ENCODE results near the gene MRAP. TPM values are rescaled to one million over a fixed set of nuclear protein-coding genes. Genes with fewer than 3 reads are reported as not detected.
"Not testable (repeated sequence)": the region's sequence is repeated elsewhere in the genome, so short reads cannot be mapped to it uniquely, and the experiment has no call there.

Gene MRAP
- total and polyA plus RNA-seq, 2 donors from 2014 or later: not detected

- intact Hi-C loops (cut with DNase I): no loop called here
- DNase-seq: peak in 4 of 5 donors; percentile 83 to 95 (median 89)
- Histone ChIP-seq H3K36me3 (ENCODE audit: control insufficient read depth in 2 of 3, insufficient read depth in 3 of 3, low read length in 3 of 3) (no peaks in the 10 kb centered on the region), H3K27me3 (ENCODE audit: control insufficient read depth, insufficient read depth, low read length) (no peaks in the 10 kb centered on the region), H3K27ac (ENCODE audit: low read depth in 2 of 2, low read length in 2 of 2) (no peak overlapping the region), H3K4me1 (ENCODE audit: control insufficient read depth in 2 of 3, insufficient read depth in 2 of 3, low read depth in 1 of 3, low read length in 3 of 3) (peaks cover 0 to 9% (median 2%) of the 10 kb centered on the region in 3 donors), H3K4me3 (ENCODE audit: low read length in 3 of 3) (no peak overlapping the region), H3K9ac (ENCODE audit: low read length in 3 of 3) (no peak overlapping the region), H3K9me3 (ENCODE audit: control insufficient read depth in 2 of 3, insufficient read depth in 1 of 3, low read length in 3 of 3) (no peaks in the 10 kb centered on the region)
- peak; percentile 82 for TF ChIP-seq CTCF (IDR thresholded peaks at IDR 0.05; ENCODE audit: borderline replicate concordance, extremely low read depth, insufficient read depth)
- peak; percentile 58 for FAIRE-seq
These were observed 40.5 kb upstream of the MRAP start for GRCh38 chr21:32257962-32258785.

GRCh38 chr21:32258786-32259048 lies 39.9 kb upstream of the MRAP start:
- H3K27ac ChIP-seq (ENCODE audit: low read depth in 2 of 2, low read length in 2 of 2); intact Hi-C loops (cut with DNase I); FAIRE-seq; H3K4me3 ChIP-seq (ENCODE audit: low read length in 3 of 3); H3K27me3 ChIP-seq (ENCODE audit: control insufficient read depth, insufficient read depth, low read length); H3K4me1 ChIP-seq (ENCODE audit: control insufficient read depth in 2 of 3, insufficient read depth in 2 of 3, low read depth in 1 of 3, low read length in 3 of 3); H3K9ac ChIP-seq (ENCODE audit: low read length in 3 of 3); H3K36me3 ChIP-seq (ENCODE audit: control insufficient read depth in 2 of 3, insufficient read depth in 3 of 3, low read length in 3 of 3); DNase-seq; H3K9me3 ChIP-seq (ENCODE audit: control insufficient read depth in 2 of 3, insufficient read depth in 1 of 3, low read length in 3 of 3): not testable (repeated sequence)

GRCh38 chr21:32260130-32260529 lies 38.5 kb upstream of the MRAP start:
- no peak for TF ChIP-seq CTCF (IDR thresholded peaks at IDR 0.05; ENCODE audit: borderline replicate concordance, extremely low read depth, insufficient read depth)
- Histone ChIP-seq H3K4me3 (ENCODE audit: low read length in 3 of 3) (no peak overlapping the region), H3K27me3 (ENCODE audit: control insufficient read depth, insufficient read depth, low read length) (no peaks in the 10 kb centered on the region), H3K9ac (ENCODE audit: low read length in 3 of 3) (no peak overlapping the region), H3K4me1 (ENCODE audit: control insufficient read depth in 2 of 3, insufficient read depth in 2 of 3, low read depth in 1 of 3, low read length in 3 of 3) (peaks cover 0 to 9% (median 2%) of the 10 kb centered on the region in 3 donors), H3K36me3 (ENCODE audit: control insufficient read depth in 2 of 3, insufficient read depth in 3 of 3, low read length in 3 of 3) (no peaks in the 10 kb centered on the region), H3K27ac (ENCODE audit: low read depth in 2 of 2, low read length in 2 of 2) (no peak overlapping the region), H3K9me3 (ENCODE audit: control insufficient read depth in 2 of 3, insufficient read depth in 1 of 3, low read length in 3 of 3) (no peaks in the 10 kb centered on the region)
- no peak for FAIRE-seq
- no peak for DNase-seq
- intact Hi-C loops (cut with DNase I): loop anchor here (5.0 kb wide), 1 partner anchor 393 kb away; no protein-coding TSS in a partner anchor

- peaks cover 0 to 8% (median 2%) of the 10 kb centered on the region in 3 donors for H3K4me1 ChIP-seq (ENCODE audit: control insufficient read depth in 2 of 3, insufficient read depth in 2 of 3, low read depth in 1 of 3, low read length in 3 of 3)
- no peaks in the 10 kb centered on the region for H3K27me3 ChIP-seq (ENCODE audit: control insufficient read depth, insufficient read depth, low read length)
- H3K4me3 ChIP-seq (ENCODE audit: low read length in 3 of 3): no peak overlapping the region
- no peak overlapping the region for H3K27ac ChIP-seq (ENCODE audit: low read depth in 2 of 2, low read length in 2 of 2)
- no peak for FAIRE-seq
- H3K36me3 ChIP-seq (ENCODE audit: control insufficient read depth in 2 of 3, insufficient read depth in 3 of 3, low read length in 3 of 3): peaks cover 0 to 1% (median 0%) of the 10 kb centered on the region in 3 donors
- no peak for TF ChIP-seq CTCF (IDR thresholded peaks at IDR 0.05; ENCODE audit: borderline replicate concordance, extremely low read depth, insufficient read depth)
- no peak for DNase-seq
- H3K9me3 ChIP-seq (ENCODE audit: control insufficient read depth in 2 of 3, insufficient read depth in 1 of 3, low read length in 3 of 3): no peaks in the 10 kb centered on the region
- no peak overlapping the region for H3K9ac ChIP-seq (ENCODE audit: low read length in 3 of 3)
- intact Hi-C loops (cut with DNase I): loop anchor here (5.0 kb wide), 1 partner anchor 395 kb away; no protein-coding TSS in a partner anchor
These were observed 36.7 kb upstream of the MRAP start for GRCh38 chr21:32261929-32262328.

GRCh38 chr21:32265321-32265720 lies 33.3 kb upstream of the MRAP start:
- H3K4me3 ChIP-seq (ENCODE audit: low read length in 3 of 3); FAIRE-seq; intact Hi-C loops (cut with DNase I): not testable (repeated sequence)

More at GRCh38 chr21:32265321-32265720, 33.3 kb upstream of the MRAP start:
- H3K9ac ChIP-seq (ENCODE audit: low read length in 3 of 3); H3K36me3 ChIP-seq (ENCODE audit: control insufficient read depth in 2 of 3, insufficient read depth in 3 of 3, low read length in 3 of 3); H3K27me3 ChIP-seq (ENCODE audit: control insufficient read depth, insufficient read depth, low read length); H3K4me1 ChIP-seq (ENCODE audit: control insufficient read depth in 2 of 3, insufficient read depth in 2 of 3, low read depth in 1 of 3, low read length in 3 of 3); H3K27ac ChIP-seq (ENCODE audit: low read depth in 2 of 2, low read length in 2 of 2); DNase-seq; H3K9me3 ChIP-seq (ENCODE audit: control insufficient read depth in 2 of 3, insufficient read depth in 1 of 3, low read length in 3 of 3): not testable (repeated sequence)
